OCI-LY3 (cell line): ENCODE results near the gene NRP1.

Experiments
- H2AFZ ChIP-seq: fragments of 200-600, 300-600 bp; shearing (Covaris generic); 2 replicates; pipeline ENCODE4 v1.6.0; 2014; ENCODE audit warnings: antibody characterized with exemption, low read depth, low read length
- H3K27ac ChIP-seq: fragments of 200-600, 300-600 bp; sonication (generic); 2 replicates; pipeline ENCODE4 v1.5.1; 2014; ENCODE audit warnings: mild to moderate bottlenecking, low read length, moderate library complexity, mixed read lengths
- H3K27me3 ChIP-seq: fragments of 200-600, 300-600 bp; sonication (generic); 2 replicates; pipeline ENCODE4 v1.6.1; 2014; ENCODE audit warnings: low read depth, low read length, mixed read lengths
- H3K36me3 ChIP-seq: fragments of 200-600, 300-600 bp; sonication (generic); replicated peaks from 2 replicates; pipeline ENCODE3; 2014; ENCODE audit warnings: low read depth, low read length, mixed read lengths
- H3K4me1 ChIP-seq: fragments of 300-600, 200-600 bp; sonication (generic); 2 replicates; pipeline ENCODE4 v1.6.1; 2014; ENCODE audit warnings: low read length, mixed read lengths
- H3K4me2 ChIP-seq: fragments of 200-600, 300-600 bp; sonication (generic); 2 replicates; pipeline ENCODE4 v1.6.1; 2014; ENCODE audit warnings: low read length, mixed read lengths
- H3K4me3 ChIP-seq: fragments of 300-600, 200-600 bp; sonication (generic); 2 replicates; pipeline ENCODE4 v1.5.1; 2014; ENCODE audit warnings: antibody characterized with exemption, mild to moderate bottlenecking, low read length, moderate library complexity
- H3K79me2 ChIP-seq: fragments of 300-600, 200-600 bp; shearing (Covaris generic); 2 replicates; pipeline ENCODE4 v1.6.1; 2014; ENCODE audit warnings: mild to moderate bottlenecking, low read length, mixed read lengths
- H3K9ac ChIP-seq: fragments of 300-600, 200-600 bp; shearing (Covaris generic); 2 replicates; pipeline ENCODE4 v1.6.0; 2014; ENCODE audit warnings: mild to moderate bottlenecking, low read length, moderate library complexity
- H3K9me3 ChIP-seq: fragments of 200-600, 300-600 bp; shearing (Covaris generic); 2 replicates; pipeline ENCODE4 v1.6.1; 2014; ENCODE audit warnings: low read length, mixed read lengths; ENCODE audit not compliant: insufficient read depth
- H4K20me1 ChIP-seq: fragments of 200-600, 300-600 bp; sonication (generic); 2 replicates; pipeline ENCODE4 v1.6.1; 2016; ENCODE audit warnings: low read length, mixed read lengths; ENCODE audit not compliant: insufficient read depth
- EZH2phosphoT487 ChIP-seq: fragments of 200-600 bp; shearing (Covaris generic); IDR thresholded peaks from 2 replicates; pipeline ENCODE4 v1.6.1; 2018; ENCODE audit warnings: antibody characterized with exemption, mixed run types, low read depth
- TF ChIP-seq, protein P1 (sequence below): fragments of 200-600, 300-600 bp; sonication (generic); IDR thresholded peaks from 2 replicates; pipeline ENCODE4 v1.5.1; 2014; ENCODE audit warnings: antibody characterized with exemption, low read length, low read depth

Gene NRP1

DNA sequence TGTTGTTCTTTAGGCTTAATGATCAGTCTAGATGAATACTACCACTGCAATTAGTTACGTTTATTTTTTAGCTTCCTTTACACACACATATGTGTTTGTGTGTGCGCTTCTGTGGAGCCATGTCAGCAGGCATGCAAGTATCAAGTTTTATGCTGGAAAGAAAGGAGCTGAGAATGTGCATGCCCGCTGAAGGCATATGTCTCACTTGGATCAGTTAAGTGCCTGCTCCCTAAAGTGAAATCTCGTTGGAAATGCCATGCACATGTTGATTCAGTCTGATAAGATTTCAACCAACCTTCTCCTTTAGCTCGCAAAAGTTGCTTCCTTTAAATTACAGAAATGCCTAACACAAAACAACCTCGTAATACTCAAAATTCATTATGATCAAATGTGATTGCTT lies 10.7 kb downstream of the NRP1 start:
- no peaks in the 10 kb centered on the region for H3K79me2 ChIP-seq
- no peaks in the 10 kb centered on the region for H3K36me3 ChIP-seq
- no peaks in the 10 kb centered on the region for H3K27me3 ChIP-seq
- H3K4me2 ChIP-seq = no peak overlapping the region
- no peak overlapping the region for H3K4me3 ChIP-seq
- no peak overlapping the region for H3K27ac ChIP-seq
- no peaks in the 10 kb centered on the region for H4K20me1 ChIP-seq
- TF ChIP-seq EZH2phosphoT487 = no peak
- TF ChIP-seq, protein P1, sequence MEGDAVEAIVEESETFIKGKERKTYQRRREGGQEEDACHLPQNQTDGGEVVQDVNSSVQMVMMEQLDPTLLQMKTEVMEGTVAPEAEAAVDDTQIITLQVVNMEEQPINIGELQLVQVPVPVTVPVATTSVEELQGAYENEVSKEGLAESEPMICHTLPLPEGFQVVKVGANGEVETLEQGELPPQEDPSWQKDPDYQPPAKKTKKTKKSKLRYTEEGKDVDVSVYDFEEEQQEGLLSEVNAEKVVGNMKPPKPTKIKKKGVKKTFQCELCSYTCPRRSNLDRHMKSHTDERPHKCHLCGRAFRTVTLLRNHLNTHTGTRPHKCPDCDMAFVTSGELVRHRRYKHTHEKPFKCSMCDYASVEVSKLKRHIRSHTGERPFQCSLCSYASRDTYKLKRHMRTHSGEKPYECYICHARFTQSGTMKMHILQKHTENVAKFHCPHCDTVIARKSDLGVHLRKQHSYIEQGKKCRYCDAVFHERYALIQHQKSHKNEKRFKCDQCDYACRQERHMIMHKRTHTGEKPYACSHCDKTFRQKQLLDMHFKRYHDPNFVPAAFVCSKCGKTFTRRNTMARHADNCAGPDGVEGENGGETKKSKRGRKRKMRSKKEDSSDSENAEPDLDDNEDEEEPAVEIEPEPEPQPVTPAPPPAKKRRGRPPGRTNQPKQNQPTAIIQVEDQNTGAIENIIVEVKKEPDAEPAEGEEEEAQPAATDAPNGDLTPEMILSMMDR = no peak
- no peak overlapping the region for H2AFZ ChIP-seq
- H3K9ac ChIP-seq = no peak overlapping the region
- H3K9me3 ChIP-seq = no peaks in the 10 kb centered on the region
- no peaks in the 10 kb centered on the region for H3K4me1 ChIP-seq

- Histone ChIP-seq H4K20me1 (no peaks in the 10 kb centered on the region), H3K27me3 (no peaks in the 10 kb centered on the region), H3K4me3 (no peak overlapping the region), H3K36me3 (no peaks in the 10 kb centered on the region), H3K9me3 (no peaks in the 10 kb centered on the region), H2AFZ (no peak overlapping the region), H3K79me2 (no peaks in the 10 kb centered on the region), H3K4me1 (no peaks in the 10 kb centered on the region), H3K4me2 (no peak overlapping the region), H3K27ac (no peak overlapping the region), H3K9ac (no peak overlapping the region)
- TF ChIP-seq, protein P1 = no peak
- no peak for TF ChIP-seq EZH2phosphoT487
Observed at GRCh38 chr10:33321516-33321915, 13.0 kb downstream of the NRP1 start.

DNA sequence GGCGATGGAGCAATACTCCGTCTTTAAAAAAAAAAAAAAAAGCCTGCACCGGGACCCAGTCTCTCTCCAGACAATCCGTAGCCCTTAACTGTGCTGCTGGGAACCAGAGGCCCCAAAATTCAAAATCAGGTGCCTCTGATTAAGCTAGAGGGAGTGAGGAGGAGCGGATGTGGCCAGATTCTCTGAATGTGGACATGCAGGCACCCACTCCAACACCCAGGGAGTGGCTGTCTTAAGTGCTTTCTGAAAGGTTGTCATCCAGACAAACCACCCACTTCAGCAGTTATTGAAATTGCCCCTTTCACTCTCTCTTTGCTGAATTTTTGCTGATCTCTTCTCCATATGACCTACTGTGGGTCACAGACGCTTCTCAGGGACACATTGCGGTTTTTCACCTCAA lies 14.2 kb downstream of the NRP1 start:
- no peaks in the 10 kb centered on the region for H3K79me2 ChIP-seq

DNA sequence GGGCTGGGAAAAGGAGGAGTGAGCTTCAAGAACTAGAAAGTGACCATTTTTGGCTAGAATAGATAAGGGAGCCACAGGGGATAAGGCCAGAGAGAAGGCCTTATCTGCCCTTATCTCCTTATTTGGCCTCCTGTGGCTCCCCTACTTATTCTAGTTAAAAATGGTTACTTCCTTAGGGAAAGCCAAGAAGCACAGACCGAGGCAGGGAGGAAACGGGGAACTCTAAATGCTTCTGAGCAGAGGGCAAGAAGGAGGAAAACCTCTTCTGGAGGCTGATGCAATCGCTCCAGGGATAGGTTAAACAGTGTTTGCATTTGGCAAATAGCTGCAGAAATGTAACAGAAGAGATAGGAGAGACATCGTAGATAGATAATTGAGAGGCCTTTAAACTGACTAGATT lies 18.6 kb downstream of the NRP1 start:
- no peaks in the 10 kb centered on the region for H3K79me2 ChIP-seq
- H4K20me1 ChIP-seq = no peaks in the 10 kb centered on the region
- H3K9me3 ChIP-seq = no peaks in the 10 kb centered on the region
- no peak overlapping the region for H3K4me3 ChIP-seq
- H2AFZ ChIP-seq = no peak overlapping the region
- no peak overlapping the region for H3K27ac ChIP-seq
- H3K4me2 ChIP-seq = no peak overlapping the region
- H3K4me1 ChIP-seq = no peaks in the 10 kb centered on the region
- H3K9ac ChIP-seq = no peak overlapping the region
- H3K36me3 ChIP-seq = no peaks in the 10 kb centered on the region
- TF ChIP-seq, protein P1 = no peak
- TF ChIP-seq EZH2phosphoT487 = no peak
- no peaks in the 10 kb centered on the region for H3K27me3 ChIP-seq

More for the DNA sequence above, 14.2 kb downstream of the NRP1 start:
- H4K20me1 ChIP-seq = no peaks in the 10 kb centered on the region
- H2AFZ ChIP-seq = no peak overlapping the region
- no peak for TF ChIP-seq EZH2phosphoT487
- TF ChIP-seq, protein P1 = no peak
- H3K27ac ChIP-seq = no peak overlapping the region
- H3K4me1 ChIP-seq = no peaks in the 10 kb centered on the region
- no peak overlapping the region for H3K9ac ChIP-seq
- no peaks in the 10 kb centered on the region for H3K27me3 ChIP-seq
- H3K4me3 ChIP-seq = no peak overlapping the region
- H3K9me3 ChIP-seq = no peaks in the 10 kb centered on the region
- no peak overlapping the region for H3K4me2 ChIP-seq
- H3K36me3 ChIP-seq = no peaks in the 10 kb centered on the region
